SK-N-SH treated with all-trans-retinoic acid at 6 μM for 48 hours (cell line): Measurements from ENCODE around the gene CTDNEP1.

Experiments used
- ATAC-seq: fragments of 200-7000 bp; cut with Tn5 transposase; 3 replicates; pipeline ENCODE4 v1.9.1; 2020; ENCODE audit warnings: mild to moderate bottlenecking, moderate library complexity
- BACH2 ChIP-seq: fragments of 250-450 bp; sonication (Bioruptor Pico); IDR thresholded peaks from 2 replicates; pipeline ENCODE4 v1.9.0; 2021; ENCODE audit warnings: mild to moderate bottlenecking, borderline replicate concordance
- CREB5 ChIP-seq: fragments of 250-450 bp; sonication (Bioruptor Pico); IDR thresholded peaks from 2 replicates; pipeline ENCODE4 v1.5.1; 2020; ENCODE audit warnings: low read depth, mild to moderate bottlenecking, moderate library complexity
- CSDC2 ChIP-seq: fragments of 250-450 bp; sonication (Bioruptor Pico); IDR thresholded peaks from 2 replicates; pipeline ENCODE4 v1.5.0; 2020; ENCODE audit warnings: mild to moderate bottlenecking, moderate library complexity
- ESRRG ChIP-seq: fragments of 250-450 bp; sonication (Bioruptor Pico); IDR thresholded peaks from 2 replicates; pipeline ENCODE4 v1.6.1; 2021; ENCODE audit warnings: mild to moderate bottlenecking
- GLIS3 ChIP-seq: fragments of 250-450 bp; sonication (Bioruptor Pico); IDR thresholded peaks from 2 replicates; pipeline ENCODE4 v1.5.0; 2020; ENCODE audit warnings: mild to moderate bottlenecking, moderate library complexity
- OSR1 ChIP-seq: fragments of 250-450 bp; sonication (Bioruptor Pico); IDR thresholded peaks from 2 replicates; pipeline ENCODE4 v1.8.0; 2022; ENCODE audit warnings: moderate library complexity, mild to moderate bottlenecking, inconsistent platforms
- PATZ1 ChIP-seq: fragments of 250-450 bp; sonication (Bioruptor Pico); IDR thresholded peaks from 2 replicates; pipeline ENCODE4 v1.8.0; 2020; ENCODE audit warnings: mild to moderate bottlenecking, moderate library complexity, borderline replicate concordance
- POU6F1 ChIP-seq: fragments of 250-450 bp; sonication (Bioruptor Pico); IDR thresholded peaks from 2 replicates; pipeline ENCODE4 v1.8.0; 2021; ENCODE audit warnings: low read depth, mild to moderate bottlenecking, moderate library complexity, borderline replicate concordance
- RARB ChIP-seq: fragments of 250-450 bp; sonication (Bioruptor Pico); IDR thresholded peaks from 2 replicates; pipeline ENCODE4 v1.8.0; 2021; ENCODE audit warnings: mild to moderate bottlenecking, moderate library complexity
- SNAI2 ChIP-seq: fragments of 250-450 bp; sonication (Bioruptor Pico); IDR thresholded peaks from 2 replicates; pipeline ENCODE4 v1.5.0; 2020; ENCODE audit warnings: mild to moderate bottlenecking, moderate library complexity
- TCF4 ChIP-seq: fragments of 250-450 bp; sonication (Bioruptor Pico); IDR thresholded peaks from 2 replicates; pipeline ENCODE4 v1.8.0; 2021; ENCODE audit warnings: mild to moderate bottlenecking, moderate library complexity, borderline replicate concordance
- TOX ChIP-seq: fragments of 250-450 bp; sonication (Bioruptor Pico); IDR thresholded peaks from 2 replicates; pipeline ENCODE4 v1.8.0; 2021; ENCODE audit warnings: mild to moderate bottlenecking, moderate library complexity, borderline replicate concordance
- ZC3H10 ChIP-seq: fragments of 250-450 bp; sonication (Bioruptor Pico); IDR thresholded peaks from 2 replicates; pipeline ENCODE4 v1.5.1; 2021; ENCODE audit warnings: mild to moderate bottlenecking, moderate library complexity
- ZFP3 ChIP-seq: fragments of 250-450 bp; sonication (Bioruptor Pico); IDR thresholded peaks from 2 replicates; pipeline ENCODE4 v1.5.0; 2020; ENCODE audit warnings: mild to moderate bottlenecking, moderate library complexity
- ZFP30 ChIP-seq: fragments of 450-650 bp; formaldehyde crosslinking; IDR thresholded peaks from 2 replicates; pipeline ENCODE4 v1.5.0; 2022; ENCODE audit warnings: mild to moderate bottlenecking, moderate library complexity
- ZNF565 ChIP-seq: fragments of 450-650 bp; formaldehyde crosslinking; conservative IDR thresholded peaks from 2 replicates; pipeline ENCODE4 v1.5.0; 2020; ENCODE audit warnings: low read depth, mild to moderate bottlenecking, moderate library complexity
- ZNF70 ChIP-seq: fragments of 450-650 bp; formaldehyde crosslinking; IDR thresholded peaks from 2 replicates; pipeline ENCODE4 v1.5.0; 2020; ENCODE audit warnings: mild to moderate bottlenecking, moderate library complexity
- ZNF8 ChIP-seq: fragments of 450-650 bp; formaldehyde crosslinking; IDR thresholded peaks from 2 replicates; pipeline ENCODE4 v1.5.0; 2020; ENCODE audit warnings: mild to moderate bottlenecking, moderate library complexity
- TF ChIP-seq, protein P1 (sequence below): fragments of 250-450 bp; sonication (Bioruptor Pico); IDR thresholded peaks from 2 replicates; pipeline ENCODE4 v1.5.1; 2021; ENCODE audit warnings: mild to moderate bottlenecking, moderate library complexity
- TF ChIP-seq, protein P2 (sequence below): fragments of 250-450 bp; sonication (Bioruptor Pico); IDR thresholded peaks from 2 replicates; pipeline ENCODE4 v1.5.0; 2020; ENCODE audit warnings: mild to moderate bottlenecking, moderate library complexity

CTDNEP1 gene

GRCh38 chr17:7216242-7217112 is 35.1 kb downstream of the CTDNEP1 start:
- TF ChIP-seq ESRRG (CRISPR knock-in tag) (no peak), BACH2 (CRISPR knock-in tag) (no peak), CSDC2 (no peak)
- no peak for ATAC-seq

DNA sequence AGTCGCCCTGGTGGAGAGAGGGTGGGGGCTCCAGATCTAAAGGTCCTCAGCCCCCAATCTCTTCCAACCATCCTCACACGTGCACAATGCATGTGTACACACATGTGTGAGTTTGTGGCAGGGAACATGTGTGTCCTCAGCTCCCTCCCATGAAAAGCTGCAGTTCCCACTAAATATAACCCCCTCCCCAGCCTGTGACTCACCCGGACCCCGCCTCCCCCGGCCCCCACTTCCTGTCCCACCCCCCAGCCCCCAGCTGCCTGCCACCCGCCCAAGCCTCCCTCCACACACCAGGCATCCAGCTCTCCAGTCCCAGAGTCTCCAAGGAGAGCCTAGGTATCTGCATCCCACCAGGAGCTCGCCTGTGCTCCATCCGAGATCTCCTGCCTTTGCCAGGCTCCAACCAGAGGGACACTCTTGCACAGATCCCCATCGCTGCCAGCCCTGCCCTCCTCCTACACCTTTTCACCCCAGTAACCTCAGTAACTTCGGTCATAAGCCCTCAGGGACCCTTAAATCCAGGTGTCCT is 35.8 kb downstream of the CTDNEP1 start:
- no peak for TF ChIP-seq CSDC2
- no peak for TF ChIP-seq ZNF565 (CRISPR knock-in tag)
- no peak for TF ChIP-seq GLIS3
- TF ChIP-seq, protein P1, sequence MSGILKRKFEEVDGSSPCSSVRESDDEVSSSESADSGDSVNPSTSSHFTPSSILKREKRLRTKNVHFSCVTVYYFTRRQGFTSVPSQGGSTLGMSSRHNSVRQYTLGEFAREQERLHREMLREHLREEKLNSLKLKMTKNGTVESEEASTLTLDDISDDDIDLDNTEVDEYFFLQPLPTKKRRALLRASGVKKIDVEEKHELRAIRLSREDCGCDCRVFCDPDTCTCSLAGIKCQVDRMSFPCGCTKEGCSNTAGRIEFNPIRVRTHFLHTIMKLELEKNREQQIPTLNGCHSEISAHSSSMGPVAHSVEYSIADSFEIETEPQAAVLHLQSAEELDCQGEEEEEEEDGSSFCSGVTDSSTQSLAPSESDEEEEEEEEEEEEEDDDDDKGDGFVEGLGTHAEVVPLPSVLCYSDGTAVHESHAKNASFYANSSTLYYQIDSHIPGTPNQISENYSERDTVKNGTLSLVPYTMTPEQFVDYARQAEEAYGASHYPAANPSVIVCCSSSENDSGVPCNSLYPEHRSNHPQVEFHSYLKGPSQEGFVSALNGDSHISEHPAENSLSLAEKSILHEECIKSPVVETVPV (CRISPR knock-in tag): no peak
- TF ChIP-seq TOX (CRISPR knock-in tag): no peak
- TF ChIP-seq ZC3H10 (CRISPR knock-in tag): no peak
- TF ChIP-seq BACH2 (CRISPR knock-in tag): no peak
- TF ChIP-seq ZFP30 (CRISPR knock-in tag): no peak
- ATAC-seq: 0 out of 3 replicates have a peak, but pooled peaks have one; percentile 4

DNA sequence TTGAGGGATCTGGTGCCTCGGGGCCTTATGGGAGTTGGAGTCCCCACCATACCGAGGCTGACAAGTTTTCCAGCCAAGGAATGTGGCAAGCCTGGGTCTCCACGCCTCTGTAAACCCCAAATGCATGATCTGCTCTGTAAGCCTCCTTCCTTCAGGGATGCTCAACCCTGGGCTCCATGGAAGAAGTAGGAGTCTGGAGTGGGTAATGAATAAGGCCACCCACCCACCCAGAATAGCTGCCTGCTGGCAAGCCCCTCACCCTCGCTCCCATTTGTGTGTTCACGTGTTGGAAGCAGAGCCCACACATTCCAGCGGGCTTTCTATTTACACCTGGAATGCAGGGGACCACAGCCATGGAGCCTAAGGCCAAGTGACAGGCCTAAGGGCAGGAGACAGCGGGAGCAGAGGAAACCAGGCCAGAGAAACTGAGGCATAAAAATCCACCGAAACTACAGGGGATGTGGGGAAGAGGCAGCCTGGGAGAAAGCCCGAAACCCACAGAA is 36.3 kb downstream of the CTDNEP1 start:
- ATAC-seq: no peak
- no peak for TF ChIP-seq ZFP3 (CRISPR knock-in tag)
- no peak for TF ChIP-seq TCF4 (CRISPR knock-in tag)
- no peak for TF ChIP-seq ZNF565 (CRISPR knock-in tag)
- TF ChIP-seq OSR1 (CRISPR knock-in tag): no peak
- TF ChIP-seq ZNF8 (CRISPR knock-in tag): no peak
- no peak for TF ChIP-seq ZNF70 (CRISPR knock-in tag)
- no peak for TF ChIP-seq POU6F1 (CRISPR knock-in tag)
- TF ChIP-seq, protein P2, sequence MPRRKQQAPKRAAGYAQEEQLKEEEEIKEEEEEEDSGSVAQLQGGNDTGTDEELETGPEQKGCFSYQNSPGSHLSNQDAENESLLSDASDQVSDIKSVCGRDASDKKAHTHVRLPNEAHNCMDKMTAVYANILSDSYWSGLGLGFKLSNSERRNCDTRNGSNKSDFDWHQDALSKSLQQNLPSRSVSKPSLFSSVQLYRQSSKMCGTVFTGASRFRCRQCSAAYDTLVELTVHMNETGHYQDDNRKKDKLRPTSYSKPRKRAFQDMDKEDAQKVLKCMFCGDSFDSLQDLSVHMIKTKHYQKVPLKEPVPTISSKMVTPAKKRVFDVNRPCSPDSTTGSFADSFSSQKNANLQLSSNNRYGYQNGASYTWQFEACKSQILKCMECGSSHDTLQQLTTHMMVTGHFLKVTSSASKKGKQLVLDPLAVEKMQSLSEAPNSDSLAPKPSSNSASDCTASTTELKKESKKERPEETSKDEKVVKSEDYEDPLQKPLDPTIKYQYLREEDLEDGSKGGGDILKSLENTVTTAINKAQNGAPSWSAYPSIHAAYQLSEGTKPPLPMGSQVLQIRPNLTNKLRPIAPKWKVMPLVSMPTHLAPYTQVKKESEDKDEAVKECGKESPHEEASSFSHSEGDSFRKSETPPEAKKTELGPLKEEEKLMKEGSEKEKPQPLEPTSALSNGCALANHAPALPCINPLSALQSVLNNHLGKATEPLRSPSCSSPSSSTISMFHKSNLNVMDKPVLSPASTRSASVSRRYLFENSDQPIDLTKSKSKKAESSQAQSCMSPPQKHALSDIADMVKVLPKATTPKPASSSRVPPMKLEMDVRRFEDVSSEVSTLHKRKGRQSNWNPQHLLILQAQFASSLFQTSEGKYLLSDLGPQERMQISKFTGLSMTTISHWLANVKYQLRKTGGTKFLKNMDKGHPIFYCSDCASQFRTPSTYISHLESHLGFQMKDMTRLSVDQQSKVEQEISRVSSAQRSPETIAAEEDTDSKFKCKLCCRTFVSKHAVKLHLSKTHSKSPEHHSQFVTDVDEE (CRISPR knock-in tag): no peak
- no peak for TF ChIP-seq RARB (CRISPR knock-in tag)
- TF ChIP-seq PATZ1: no peak
- TF ChIP-seq ZC3H10 (CRISPR knock-in tag): no peak
- no peak for TF ChIP-seq CREB5 (CRISPR knock-in tag)
- TF ChIP-seq SNAI2 (CRISPR knock-in tag): no peak
- TF ChIP-seq GLIS3: no peak
- TF ChIP-seq TOX (CRISPR knock-in tag): no peak
- TF ChIP-seq, protein P1 (CRISPR knock-in tag): no peak
- TF ChIP-seq, all 23 proteins: peak for 0
